ENCODE measurements around the gene GP1BB. TPM values are rescaled to one million over a fixed set of nuclear protein-coding genes. Genes with fewer than 3 reads are reported as not detected.

Gene GP1BB
- total RNA-seq, 4 donors from 2014 or later, result 3.3 to 5.9 (median 4.7) TPM

- Histone ChIP-seq H3K27ac (peak overlapping the region in 1 of 4 donors; percentile 41), H3K4me3 (peak overlapping the region; percentile 0 to 44 (median 10)), H3K36me3 (no peaks in the 10 kb centered on the region), H3K27me3 (peaks cover 0 to 88% of the 10 kb centered on the region in 2 donors), H3K4me1 (peaks cover 0 to 34% (median 10%) of the 10 kb centered on the region in 4 donors), H3K9me3 (no peaks in the 10 kb centered on the region)
- WGBS, 2 donors, result 3% methylated on average over 48 of the region's 103 CpGs; no CpG with 5 or more reads in 1 of the 2 donors
- peak in 1 of 2 donors; percentile 22 for DNase-seq (ENCODE audit: low spot score in 2 of 2)
- TF ChIP-seq POLR2A (IDR thresholded peaks at IDR 0.05), result no peak
- TF ChIP-seq, protein P1, sequence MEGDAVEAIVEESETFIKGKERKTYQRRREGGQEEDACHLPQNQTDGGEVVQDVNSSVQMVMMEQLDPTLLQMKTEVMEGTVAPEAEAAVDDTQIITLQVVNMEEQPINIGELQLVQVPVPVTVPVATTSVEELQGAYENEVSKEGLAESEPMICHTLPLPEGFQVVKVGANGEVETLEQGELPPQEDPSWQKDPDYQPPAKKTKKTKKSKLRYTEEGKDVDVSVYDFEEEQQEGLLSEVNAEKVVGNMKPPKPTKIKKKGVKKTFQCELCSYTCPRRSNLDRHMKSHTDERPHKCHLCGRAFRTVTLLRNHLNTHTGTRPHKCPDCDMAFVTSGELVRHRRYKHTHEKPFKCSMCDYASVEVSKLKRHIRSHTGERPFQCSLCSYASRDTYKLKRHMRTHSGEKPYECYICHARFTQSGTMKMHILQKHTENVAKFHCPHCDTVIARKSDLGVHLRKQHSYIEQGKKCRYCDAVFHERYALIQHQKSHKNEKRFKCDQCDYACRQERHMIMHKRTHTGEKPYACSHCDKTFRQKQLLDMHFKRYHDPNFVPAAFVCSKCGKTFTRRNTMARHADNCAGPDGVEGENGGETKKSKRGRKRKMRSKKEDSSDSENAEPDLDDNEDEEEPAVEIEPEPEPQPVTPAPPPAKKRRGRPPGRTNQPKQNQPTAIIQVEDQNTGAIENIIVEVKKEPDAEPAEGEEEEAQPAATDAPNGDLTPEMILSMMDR (IDR thresholded peaks at IDR 0.05), result peak in 1 of 5 experiments; percentile 7
These were observed 43.4 kb downstream of the GP1BB start for GRCh38 chr22:19766511-19767426.

DNA sequence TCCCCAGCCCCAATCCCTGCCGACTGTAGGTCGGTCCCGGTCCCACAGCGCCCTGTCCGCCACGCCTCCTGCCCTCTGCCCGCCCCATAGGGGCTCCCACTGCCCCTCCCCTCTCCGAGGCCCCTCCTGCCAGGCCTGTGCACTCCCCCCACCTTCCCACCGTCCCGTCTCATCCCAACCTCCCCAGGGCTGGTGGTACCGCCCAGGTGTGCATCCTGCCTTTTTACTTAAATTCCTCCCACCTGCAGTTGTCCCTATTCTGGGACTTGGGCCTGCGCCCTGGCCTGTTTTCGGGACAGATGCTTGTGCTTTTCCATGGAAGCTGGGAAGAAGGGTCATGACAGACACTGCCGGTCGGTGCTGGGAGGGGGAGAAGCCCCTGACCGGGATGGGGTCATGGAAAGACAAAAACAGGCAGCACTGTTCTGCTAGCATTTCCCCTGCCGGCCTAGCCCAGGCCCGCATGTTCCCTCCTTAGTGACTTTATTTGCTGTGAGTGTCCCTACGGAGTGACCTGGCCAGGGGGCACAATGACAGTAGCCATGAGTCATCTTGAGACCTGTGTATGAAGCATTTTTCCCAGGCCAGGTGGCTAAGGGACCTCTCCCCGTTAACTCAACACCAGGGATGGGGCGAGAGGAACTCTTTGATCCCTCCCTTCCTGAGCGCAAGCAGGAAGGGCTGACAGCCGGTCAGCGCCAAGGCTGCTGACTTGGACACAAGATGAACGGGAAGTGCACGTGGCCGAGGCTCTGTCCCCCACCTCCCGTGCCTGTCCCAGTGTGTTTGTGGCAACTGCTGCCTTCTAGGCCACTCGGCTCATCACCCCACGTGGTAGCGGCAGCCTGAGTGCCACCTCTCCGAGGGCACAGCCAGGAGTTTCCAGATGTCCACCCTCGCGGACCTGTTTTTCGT, 44.3 kb downstream of the GP1BB start:
- Histone ChIP-seq H3K9me3 (no peaks in the 10 kb centered on the region), H3K4me1 (peaks cover 0 to 34% (median 10%) of the 10 kb centered on the region in 4 donors), H3K36me3 (no peaks in the 10 kb centered on the region), H3K27ac (peak overlapping the region in 1 of 4 donors; percentile 41), H3K27me3 (peaks cover 0 to 81% of the 10 kb centered on the region in 2 donors), H3K4me3 (peak overlapping the region in 1 of 4 donors; percentile 44)
- 13 to 24% methylated on average over 24 to 35 of the region's 35 CpGs for WGBS, 2 donors
- DNase-seq (ENCODE audit: low spot score in 2 of 2), result no peak
- peak in 1 of 2 donors; percentile 64 for TF ChIP-seq EP300 (IDR thresholded peaks at IDR 0.05)
- TF ChIP-seq, protein P1 (IDR thresholded peaks at IDR 0.05), result no peak

GRCh38 chr22:19769393-19769715, 46.0 kb downstream of the GP1BB start:
- H3K4me3 ChIP-seq, result no peak overlapping the region
- TF ChIP-seq EP300 (IDR thresholded peaks at IDR 0.05), result no peak
- no peak for TF ChIP-seq POLR2A (IDR thresholded peaks at IDR 0.05)
- TF ChIP-seq, protein P1 (IDR thresholded peaks at IDR 0.05), result no peak
- peaks cover 0 to 42% (median 14%) of the 10 kb centered on the region in 4 donors for H3K4me1 ChIP-seq
- no peak for DNase-seq (ENCODE audit: low spot score in 2 of 2)
- no peak overlapping the region for H3K27ac ChIP-seq
- H3K36me3 ChIP-seq, result no peaks in the 10 kb centered on the region
- WGBS, 2 donors, result 93% methylated on average over 12 of the region's 12 CpGs; no CpG with 5 or more reads in 1 of the 2 donors
- H3K9me3 ChIP-seq, result no peaks in the 10 kb centered on the region
- peaks cover 0 to 77% of the 10 kb centered on the region in 2 donors for H3K27me3 ChIP-seq

GRCh38 chr22:19770349-19771220, 47.2 kb downstream of the GP1BB start:
- no peak for TF ChIP-seq POLR2A (IDR thresholded peaks at IDR 0.05)
- TF ChIP-seq EP300 (IDR thresholded peaks at IDR 0.05), result no peak
- DNase-seq (ENCODE audit: low spot score in 2 of 2), result no peak
- Histone ChIP-seq H3K4me3 (no peak overlapping the region), H3K27me3 (peaks cover 0 to 77% of the 10 kb centered on the region in 2 donors), H3K36me3 (no peaks in the 10 kb centered on the region), H3K4me1 (peaks cover 0 to 36% (median 14%) of the 10 kb centered on the region in 4 donors), H3K27ac (peak overlapping the region in 1 of 4 donors; percentile 9), H3K9me3 (no peaks in the 10 kb centered on the region)
- WGBS, 2 donors, result 85 to 88% methylated on average over 24 of the region's 25 CpGs

- TF ChIP-seq POLR2A (IDR thresholded peaks at IDR 0.05) (no peak), EP300 (IDR thresholded peaks at IDR 0.05) (no peak)
- TF ChIP-seq, protein P1 (IDR thresholded peaks at IDR 0.05), result no peak
- 38 to 53% methylated on average over 4 of the region's 4 CpGs for WGBS, 2 donors
- no peaks in the 10 kb centered on the region for H3K9me3 ChIP-seq
- peaks cover 0 to 74% of the 10 kb centered on the region in 2 donors for H3K27me3 ChIP-seq
- no peak overlapping the region for H3K4me3 ChIP-seq
- no peak for DNase-seq (ENCODE audit: low spot score in 2 of 2)
- peaks cover 0 to 25% (median 7%) of the 10 kb centered on the region in 4 donors for H3K4me1 ChIP-seq
- H3K27ac ChIP-seq, result peak overlapping the region in 1 of 4 donors; percentile 57
- H3K36me3 ChIP-seq, result no peaks in the 10 kb centered on the region
These were observed 49.0 kb downstream of the GP1BB start for GRCh38 chr22:19772422-19772672.

Measured in tibial nerve (tissue), 4 donors.